Common myeloid progenitor, CD34-positive (primary cell): ENCODE measurements around the gene SPAG6.

ENCODE experiments used
- CTCF ChIA-PET: fragments of 350-600 bp; sonication (Branson Sonifier 250); formaldehyde crosslinking; loops from one replicate; lab custom pipeline; 2021; ENCODE audit warnings: antibody characterized with exemption; lab: Charles Lee
- POLR2A ChIA-PET: fragments of 350-600 bp; sonication (Branson Sonifier 250); formaldehyde crosslinking; loops from one replicate; lab custom pipeline; 2021; ENCODE audit warnings: antibody characterized with exemption; lab: Charles Lee
- DNase-seq, 3 donors: peaks; one replicate each; pipeline versions ENCODE4 v3.0.0 to v3.0.0-alpha.2; 2013
- H3K27ac ChIP-seq, 2 experiments: 1 replicate in 1 of 2; 2 replicates in 1 of 2; pipeline ENCODE4 v1.7.0; 2013; ENCODE audit warnings: inconsistent platforms in 2 of 2, low read length in 2 of 2, mild to moderate bottlenecking in 2 of 2, low read depth in 1 of 2, moderate library complexity in 1 of 2; ENCODE audit not compliant: severe bottlenecking in 2 of 2, insufficient read depth in 1 of 2, poor library complexity in 1 of 2
- H3K27me3 ChIP-seq, 5 experiments: replicated peaks in 2 of 5; 1 replicate in 3 of 5; 2 replicates in 2 of 5; pipeline versions ENCODE4 v1.6.1 to v1.7.0; 2013; ENCODE audit warnings: low read length in 4 of 5, mild to moderate bottlenecking in 2 of 5, moderate library complexity in 2 of 5, inconsistent platforms in 1 of 5; ENCODE audit not compliant: insufficient read depth in 5 of 5, control insufficient read depth in 4 of 5
- H3K36me3 ChIP-seq, 4 experiments: 1 replicate in 2 of 4; 2 replicates in 2 of 4; pipeline versions ENCODE4 v1.6.1 to v1.7.0; 2013; ENCODE audit warnings: low read length in 3 of 4, control low read depth in 1 of 4, mild to moderate bottlenecking in 1 of 4; ENCODE audit not compliant: control insufficient read depth in 4 of 4, insufficient read depth in 4 of 4
- H3K4me1 ChIP-seq, 4 experiments: 1 replicate in 3 of 4; 2 replicates in 1 of 4; pipeline versions ENCODE4 v1.6.1 to v1.7.1; 2013; ENCODE audit warnings: low read length in 3 of 4, mild to moderate bottlenecking in 3 of 4, control low read depth in 1 of 4, inconsistent platforms in 1 of 4, moderate library complexity in 1 of 4; ENCODE audit not compliant: control insufficient read depth in 4 of 4, insufficient read depth in 4 of 4; ENCODE audit errors: control extremely low read depth in 1 of 4
- H3K4me3 ChIP-seq, 7 experiments: 1 replicate in 4 of 7; 2 replicates in 3 of 7; pipeline versions ENCODE4 v1.5.1 to v1.7.0; 2013; ENCODE audit warnings: mild to moderate bottlenecking in 7 of 7, low read length in 6 of 7, moderate library complexity in 6 of 7, inconsistent platforms in 2 of 7, low read depth in 2 of 7, control low read depth in 1 of 7; ENCODE audit not compliant: insufficient read depth in 4 of 7, control insufficient read depth in 1 of 7; ENCODE audit errors: extremely low read depth in 1 of 7
- H3K9me3 ChIP-seq, 5 experiments: 1 replicate in 4 of 5; 2 replicates in 1 of 5; pipeline versions ENCODE4 v1.6.1 to v1.7.1; 2013; ENCODE audit warnings: low read length in 4 of 5, mild to moderate bottlenecking in 2 of 5, inconsistent platforms in 1 of 5, low read depth in 1 of 5, moderate library complexity in 1 of 5; ENCODE audit not compliant: control insufficient read depth in 4 of 5, insufficient read depth in 2 of 5; ENCODE audit errors: control extremely low read depth in 1 of 5
- WGBS: methylation state at CpG from one replicate; pipeline ENCODE4 v1.1.5; 2013; ENCODE audit not compliant: insufficient coverage; 5-methylcytosine and 5-hydroxymethylcytosine counted together

The SPAG6 gene

DNA sequence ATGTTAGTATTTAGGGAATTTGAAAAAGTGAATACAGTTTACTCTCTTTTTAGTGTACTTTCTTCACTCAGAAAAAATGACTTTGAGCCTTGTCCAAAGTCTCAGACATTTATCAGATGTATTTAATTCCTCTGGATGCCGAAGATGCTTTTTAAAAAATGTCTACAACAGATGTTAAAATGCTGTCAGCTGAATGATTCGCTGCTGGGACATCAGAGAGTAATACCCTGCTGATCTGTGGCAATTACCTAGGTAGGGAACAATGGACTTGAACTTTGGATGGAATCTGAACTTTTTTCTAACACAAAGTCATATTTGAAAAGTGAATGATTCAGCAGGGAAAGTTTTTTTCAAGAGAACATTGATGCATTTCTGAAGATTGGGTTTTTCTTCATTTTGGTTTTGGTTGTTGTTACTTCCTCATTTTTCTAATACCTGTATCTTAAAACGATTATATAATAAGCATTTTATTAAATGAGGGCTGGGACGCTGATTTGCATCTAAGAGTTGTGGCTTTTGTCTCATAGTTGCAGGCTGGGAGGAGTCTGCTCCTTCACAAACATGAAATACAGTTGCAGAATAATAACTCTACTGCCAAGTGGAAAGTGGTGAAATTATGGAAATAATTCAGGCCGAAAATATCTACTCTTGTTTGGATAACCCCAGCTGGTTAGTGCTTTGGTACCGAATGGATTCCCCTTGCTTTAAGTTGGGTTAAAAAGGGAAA, 98.0 kb downstream of the SPAG6 start:
- Histone ChIP-seq H3K4me1 (peaks cover 2 to 10% (median 7%) of the 10 kb centered on the region in 4 experiments), H3K9me3 (no peaks in the 10 kb centered on the region), H3K4me3 (no peak overlapping the region), H3K27me3 (peaks cover 0 to 3% (median 0%) of the 10 kb centered on the region in 5 experiments), H3K27ac (no peak overlapping the region), H3K36me3 (no peaks in the 10 kb centered on the region)
- 95% methylated on average over 4 of the region's 6 CpGs for WGBS
- POLR2A ChIA-PET: no interaction called here
- CTCF ChIA-PET: no interaction called here
- DNase-seq: no peak

DNA sequence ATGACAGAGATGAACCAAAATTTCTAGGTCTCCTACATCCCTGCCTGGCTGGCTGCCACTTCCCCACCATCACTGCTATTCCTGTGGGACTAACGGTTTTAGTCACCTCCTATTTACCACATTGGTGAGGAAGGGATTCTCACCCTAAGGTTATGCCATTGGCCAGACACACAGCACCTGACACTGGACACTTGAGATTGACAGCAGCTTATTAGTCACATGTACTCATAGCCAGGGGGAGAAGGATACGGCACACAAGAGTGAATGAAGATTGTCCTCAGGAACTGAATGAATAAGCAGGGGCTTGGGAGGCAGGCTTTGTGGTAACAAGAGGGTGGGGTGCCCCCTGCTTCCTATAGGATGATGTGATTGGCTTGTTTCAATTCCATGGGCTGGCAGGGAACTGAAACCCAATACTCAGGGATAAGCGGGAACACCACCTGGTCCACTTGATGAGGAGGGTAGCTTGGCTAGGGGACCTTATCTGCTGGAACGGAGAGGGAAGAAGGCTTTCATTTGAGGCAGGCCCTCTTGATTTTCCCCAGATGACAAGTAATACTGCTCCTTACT, 99.0 kb downstream of the SPAG6 start:
- Histone ChIP-seq H3K9me3 (no peaks in the 10 kb centered on the region), H3K27ac (no peak overlapping the region), H3K36me3 (no peaks in the 10 kb centered on the region), H3K27me3 (peaks cover 0 to 3% (median 0%) of the 10 kb centered on the region in 5 experiments), H3K4me1 (peaks cover 0 to under 1% (median 0%) of the 10 kb centered on the region in 4 experiments), H3K4me3 (no peak overlapping the region)
- WGBS: 90% methylated on average over 2 of the region's 4 CpGs
- ChIA-PET CTCF (no interaction called here), POLR2A (no interaction called here)
- DNase-seq: no peak

DNA sequence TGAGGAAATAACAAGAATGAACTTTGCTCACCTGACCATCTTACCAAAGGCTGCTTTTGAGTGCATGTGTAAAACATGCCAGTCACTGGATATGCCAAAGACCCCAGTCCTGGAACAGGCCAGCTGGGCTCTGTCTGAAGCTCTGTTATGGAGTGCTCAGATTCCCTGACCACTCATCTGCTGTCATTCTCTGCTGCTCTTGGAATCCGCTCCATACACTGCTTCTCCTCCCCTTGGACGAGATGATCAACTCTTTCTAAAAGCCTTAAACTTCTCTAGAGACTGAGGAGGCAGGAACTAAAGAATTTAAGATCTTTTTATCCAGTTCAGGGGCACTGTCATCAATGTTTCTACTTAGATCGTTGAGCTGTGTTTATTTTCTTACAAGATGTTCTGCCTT, 100.2 kb downstream of the SPAG6 start:
- H3K4me3 ChIP-seq: no peak overlapping the region
- no peaks in the 10 kb centered on the region for H3K4me1 ChIP-seq
- H3K36me3 ChIP-seq: no peaks in the 10 kb centered on the region
- ChIA-PET CTCF (no interaction called here), POLR2A (no interaction called here)
- H3K27me3 ChIP-seq: peaks cover 0 to 3% (median 0%) of the 10 kb centered on the region in 5 experiments
- DNase-seq: no peak
- 86% methylated on average over 3 of the region's 3 CpGs for whole genome bisulfite sequencing
- H3K9me3 ChIP-seq: no peaks in the 10 kb centered on the region
- no peak overlapping the region for H3K27ac ChIP-seq

DNA sequence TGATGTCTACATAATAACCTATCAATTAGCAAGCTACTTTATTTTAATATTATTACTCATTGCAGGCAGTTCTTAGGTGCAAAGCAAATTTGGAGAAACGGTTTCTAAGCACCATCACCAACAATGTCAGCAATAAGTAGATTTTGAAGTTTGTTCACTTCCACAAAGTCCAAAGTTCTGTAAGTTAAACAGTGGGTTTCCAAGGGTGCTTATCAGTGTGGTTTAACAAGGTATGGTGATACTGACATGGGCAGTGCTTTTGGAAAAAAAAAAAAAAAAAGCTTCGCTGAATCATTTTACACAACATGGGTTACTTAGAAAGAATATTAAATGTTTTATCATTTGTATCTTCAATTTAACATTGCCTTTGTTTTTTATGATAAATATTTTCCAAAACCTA, 101.8 kb downstream of the SPAG6 start:
- H3K4me3 ChIP-seq: no peak overlapping the region
- H3K9me3 ChIP-seq: no peaks in the 10 kb centered on the region
- no peak overlapping the region for H3K27ac ChIP-seq
- POLR2A ChIA-PET: no interaction called here
- 100% methylated on average over 1 of the region's 2 CpGs for WGBS
- DNase-seq: no peak
- no peaks in the 10 kb centered on the region for H3K36me3 ChIP-seq
- peaks cover 0 to 3% (median 0%) of the 10 kb centered on the region in 5 experiments for H3K27me3 ChIP-seq
- H3K4me1 ChIP-seq: no peaks in the 10 kb centered on the region
- CTCF ChIA-PET: no interaction called here

DNA sequence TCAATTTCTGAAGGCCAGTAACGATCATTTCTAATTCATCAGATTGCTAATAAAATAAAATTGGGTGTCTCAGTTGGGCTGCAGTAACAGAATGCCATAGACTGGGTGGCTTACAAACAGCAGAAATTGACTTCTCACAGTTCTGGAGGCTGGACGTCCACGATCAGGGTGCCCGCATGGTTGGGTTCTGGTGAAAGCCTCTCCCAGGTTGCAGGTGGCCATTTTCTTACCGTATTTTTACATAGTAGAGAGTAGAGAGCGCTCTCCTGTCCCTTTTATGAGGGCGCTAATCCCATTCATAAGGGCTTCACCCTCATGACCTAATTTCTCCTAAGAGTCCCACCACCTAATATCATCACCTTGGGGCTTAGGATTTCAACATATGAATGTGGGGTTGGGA, 106.0 kb downstream of the SPAG6 start:
- no peak for DNase-seq
- no peaks in the 10 kb centered on the region for H3K27me3 ChIP-seq
- ChIA-PET POLR2A (no interaction called here), CTCF (no interaction called here)
- no peaks in the 10 kb centered on the region for H3K9me3 ChIP-seq
- WGBS: no CpG with 5 or more reads among the region's 7 CpGs
- H3K4me1 ChIP-seq: no peaks in the 10 kb centered on the region
- no peak overlapping the region for H3K4me3 ChIP-seq
- no peak overlapping the region for H3K27ac ChIP-seq
- no peaks in the 10 kb centered on the region for H3K36me3 ChIP-seq

DNA sequence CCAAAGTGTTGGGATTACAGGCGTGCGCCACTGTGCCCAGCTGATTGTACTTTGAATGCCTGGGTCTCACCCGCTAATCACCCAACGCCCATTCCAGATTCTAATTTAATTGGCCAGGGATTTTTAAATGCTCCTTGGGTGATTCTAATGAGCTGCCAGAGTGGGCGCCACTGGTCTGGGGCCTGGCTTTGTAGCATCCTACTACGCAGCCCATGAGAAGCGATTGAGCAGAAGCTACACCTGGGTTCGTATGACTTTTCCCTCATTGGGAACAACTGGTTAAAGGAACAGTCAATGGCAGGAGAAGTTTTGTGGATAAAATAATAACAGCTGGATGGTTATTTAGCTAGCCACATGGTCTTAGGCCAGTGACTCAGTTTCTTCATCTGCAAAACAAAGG, 108.0 kb downstream of the SPAG6 start:
- no peaks in the 10 kb centered on the region for H3K36me3 ChIP-seq
- 96% methylated on average over 8 of the region's 8 CpGs for WGBS
- H3K27me3 ChIP-seq: no peaks in the 10 kb centered on the region
- no peaks in the 10 kb centered on the region for H3K9me3 ChIP-seq
- no peak overlapping the region for H3K27ac ChIP-seq
- no peak overlapping the region for H3K4me3 ChIP-seq
- H3K4me1 ChIP-seq: no peaks in the 10 kb centered on the region
- ChIA-PET CTCF (interaction anchor here (1.3 kb wide), 1 partner anchor 16 kb away, joined by 5 read pairs; no protein-coding TSS in a partner anchor), POLR2A (no interaction called here)
- DNase-seq: no peak

DNA sequence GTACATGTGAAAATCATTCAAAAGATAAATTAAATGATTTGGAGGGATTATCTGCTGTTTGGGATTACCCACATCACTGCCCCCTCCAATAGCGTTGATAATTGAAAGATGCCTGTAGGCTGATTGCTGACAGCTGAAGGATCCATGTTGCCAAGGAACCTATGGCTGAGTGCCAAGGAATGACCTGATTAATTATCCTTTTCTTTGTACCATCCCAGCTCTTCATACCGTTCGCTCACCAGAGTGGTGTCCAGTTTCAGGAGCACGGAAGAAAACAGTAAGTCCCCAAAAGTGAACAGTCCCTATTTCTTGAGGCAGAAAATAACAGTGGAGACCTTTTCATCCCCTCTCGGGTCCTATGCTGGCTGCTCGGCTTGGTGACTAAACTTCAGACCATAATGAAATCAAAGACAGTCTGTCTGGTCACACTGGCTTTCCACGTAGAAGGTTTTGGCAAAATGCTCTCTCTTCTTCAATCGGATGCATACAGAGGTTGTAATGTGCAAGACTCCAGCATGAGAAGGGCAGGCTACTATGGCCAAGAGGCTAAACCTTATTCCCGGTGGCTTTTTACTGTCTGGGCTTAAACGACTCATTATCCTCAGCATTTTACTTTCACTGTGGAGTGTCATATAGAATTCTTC, 108.8 kb downstream of the SPAG6 start:
- no peaks in the 10 kb centered on the region for H3K9me3 ChIP-seq
- H3K4me3 ChIP-seq: no peak overlapping the region
- WGBS: 97% methylated on average over 5 of the region's 10 CpGs
- no peak overlapping the region for H3K27ac ChIP-seq
- no peaks in the 10 kb centered on the region for H3K27me3 ChIP-seq
- no peaks in the 10 kb centered on the region for H3K36me3 ChIP-seq
- POLR2A ChIA-PET: no interaction called here
- DNase-seq: no peak
- H3K4me1 ChIP-seq: no peaks in the 10 kb centered on the region
- CTCF ChIA-PET: interaction anchor here (1.3 kb wide), 1 partner anchor 17 kb away, joined by 5 read pairs; no protein-coding TSS in a partner anchor
